ENCODE measurements around the gene MGAT3.

Gene MGAT3

GRCh38 chr22:39463277-39463676, 6.5 kb downstream of the MGAT3 start:
- no peak overlapping the region for H3K4me3 ChIP-seq (replicated peaks; ENCODE audit: low read depth, low read length)
- DNase-seq (ENCODE audit: extremely low read depth, low read depth), result no peak
- TF ChIP-seq, protein P1, sequence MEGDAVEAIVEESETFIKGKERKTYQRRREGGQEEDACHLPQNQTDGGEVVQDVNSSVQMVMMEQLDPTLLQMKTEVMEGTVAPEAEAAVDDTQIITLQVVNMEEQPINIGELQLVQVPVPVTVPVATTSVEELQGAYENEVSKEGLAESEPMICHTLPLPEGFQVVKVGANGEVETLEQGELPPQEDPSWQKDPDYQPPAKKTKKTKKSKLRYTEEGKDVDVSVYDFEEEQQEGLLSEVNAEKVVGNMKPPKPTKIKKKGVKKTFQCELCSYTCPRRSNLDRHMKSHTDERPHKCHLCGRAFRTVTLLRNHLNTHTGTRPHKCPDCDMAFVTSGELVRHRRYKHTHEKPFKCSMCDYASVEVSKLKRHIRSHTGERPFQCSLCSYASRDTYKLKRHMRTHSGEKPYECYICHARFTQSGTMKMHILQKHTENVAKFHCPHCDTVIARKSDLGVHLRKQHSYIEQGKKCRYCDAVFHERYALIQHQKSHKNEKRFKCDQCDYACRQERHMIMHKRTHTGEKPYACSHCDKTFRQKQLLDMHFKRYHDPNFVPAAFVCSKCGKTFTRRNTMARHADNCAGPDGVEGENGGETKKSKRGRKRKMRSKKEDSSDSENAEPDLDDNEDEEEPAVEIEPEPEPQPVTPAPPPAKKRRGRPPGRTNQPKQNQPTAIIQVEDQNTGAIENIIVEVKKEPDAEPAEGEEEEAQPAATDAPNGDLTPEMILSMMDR (IDR thresholded peaks at IDR 0.05; ENCODE audit: low read depth, low read length, missing control alignments), result no peak

GRCh38 chr22:39463931-39464390, 7.1 kb downstream of the MGAT3 start:
- TF ChIP-seq, protein P1 (IDR thresholded peaks at IDR 0.05; ENCODE audit: low read depth, low read length, missing control alignments), result no peak
- H3K4me3 ChIP-seq (replicated peaks; ENCODE audit: low read depth, low read length), result no peak overlapping the region
- DNase-seq (ENCODE audit: extremely low read depth, low read depth), result no peak

- TF ChIP-seq, protein P1 (IDR thresholded peaks at IDR 0.05; ENCODE audit: low read depth, low read length, missing control alignments), result no peak
- no peak overlapping the region for H3K4me3 ChIP-seq (replicated peaks; ENCODE audit: low read depth, low read length)
- DNase-seq (ENCODE audit: extremely low read depth, low read depth), result no peak
Observed at GRCh38 chr22:39466228-39467006, 9.6 kb downstream of the MGAT3 start.

GRCh38 chr22:39467390-39467895, 10.6 kb downstream of the MGAT3 start:
- DNase-seq (ENCODE audit: extremely low read depth, low read depth), result no peak
- H3K4me3 ChIP-seq (replicated peaks; ENCODE audit: low read depth, low read length), result no peak overlapping the region
- TF ChIP-seq, protein P1 (IDR thresholded peaks at IDR 0.05; ENCODE audit: low read depth, low read length, missing control alignments), result no peak

- TF ChIP-seq, protein P1 (IDR thresholded peaks at IDR 0.05; ENCODE audit: low read depth, low read length, missing control alignments), result no peak
- no peak for DNase-seq (ENCODE audit: extremely low read depth, low read depth)
- H3K4me3 ChIP-seq (replicated peaks; ENCODE audit: low read depth, low read length), result no peak overlapping the region
Observed at GRCh38 chr22:39468487-39469325, 11.9 kb downstream of the MGAT3 start.

- TF ChIP-seq, protein P1 (IDR thresholded peaks at IDR 0.05; ENCODE audit: low read depth, low read length, missing control alignments), result no peak
- no peak for DNase-seq (ENCODE audit: extremely low read depth, low read depth)
- no peak overlapping the region for H3K4me3 ChIP-seq (replicated peaks; ENCODE audit: low read depth, low read length)
Observed at GRCh38 chr22:39469326-39469680, 12.5 kb downstream of the MGAT3 start.

Measured in HFF-Myc (cell line).